Breast epithelium (tissue), 4 donors: ENCODE measurements around the gene PRKACA. TPM values are rescaled to one million over a fixed set of nuclear protein-coding genes. Genes with fewer than 3 reads are reported as not detected.

Experiments used
- DNase-seq, 2 donors: peaks; one replicate each; pipeline ENCODE4 v3.0.0-alpha.2; 2019; ENCODE audit warnings: low spot score in 2 of 2
- H3K27ac ChIP-seq, 2 donors: fragments of 200-600 bp; sonication (generic) in 1 of 2; one replicate each; pipeline ENCODE4 v1.5.1; 2016 to 2019; ENCODE audit warnings: mild to moderate bottlenecking in 1 of 2
- H3K27me3 ChIP-seq, 2 donors: fragments of 200-600 bp; sonication (generic) in 1 of 2; one replicate each; pipeline versions ENCODE4 v1.5.1 to v1.6.0; 2017 to 2019; ENCODE audit warnings: control low read depth in 1 of 2, mild to moderate bottlenecking in 1 of 2
- H3K36me3 ChIP-seq: fragments of 200-600 bp; one replicate; pipeline ENCODE4 v1.5.1; 2019
- H3K4me1 ChIP-seq, 2 donors: fragments of 200-600 bp; sonication (generic); one replicate each; pipeline ENCODE4 v1.5.1; 2016 to 2019; ENCODE audit warnings: control low read depth in 1 of 2
- H3K4me3 ChIP-seq, 3 donors: fragments of 200-600 bp; sonication (generic); 1 replicate in 2 of 3; 2 replicates in 1 of 3; pipeline ENCODE4 v1.5.1; 2016 to 2019; ENCODE audit warnings: mild to moderate bottlenecking in 3 of 3, moderate library complexity in 2 of 3
- H3K9me3 ChIP-seq, 2 donors: fragments of 200-600 bp; sonication (generic) in 1 of 2; one replicate each; pipeline ENCODE4 v1.5.1; 2016 to 2019; ENCODE audit warnings: control low read depth in 1 of 2
- POLR2A ChIP-seq: fragments of 450-650 bp; IDR thresholded peaks from one replicate; pipeline ENCODE4 v1.6.1; 2016; ENCODE audit warnings: antibody characterized with exemption, mild to moderate bottlenecking, moderate library complexity
- POLR2AphosphoS5 ChIP-seq, 3 donors: sonication (generic); formaldehyde crosslinking; IDR thresholded peaks; one replicate each; pipeline ENCODE4 v1.6.1; 2017; ENCODE audit warnings: antibody characterized with exemption in 3 of 3
- intact Hi-C: fragments of 100-400 bp; cut with DNase I; formaldehyde crosslinking; loops from one replicate; pipeline ENCODE4 v1.15.1; 2023; ENCODE audit warnings: low total_unique reads
- total RNA-seq, 3 donors: library from RNA; depleted of rRNA; stranded (reverse); fragments of >200 nt; gene quantifications; one replicate each; pipeline ENCODE4 v1.1.0, GENCODE V29; 2016
- TF ChIP-seq, protein P1 (sequence below), 3 donors: fragments of 450-650 bp; IDR thresholded peaks; one replicate each; pipeline ENCODE4 v1.5.1; 2016 to 2017; ENCODE audit warnings: antibody characterized with exemption in 3 of 3, mild to moderate bottlenecking in 3 of 3, moderate library complexity in 3 of 3

The PRKACA gene
- total RNA-seq, 3 donors from 2014 or later: 27.2 to 44.8 (median 35.4) TPM

DNA sequence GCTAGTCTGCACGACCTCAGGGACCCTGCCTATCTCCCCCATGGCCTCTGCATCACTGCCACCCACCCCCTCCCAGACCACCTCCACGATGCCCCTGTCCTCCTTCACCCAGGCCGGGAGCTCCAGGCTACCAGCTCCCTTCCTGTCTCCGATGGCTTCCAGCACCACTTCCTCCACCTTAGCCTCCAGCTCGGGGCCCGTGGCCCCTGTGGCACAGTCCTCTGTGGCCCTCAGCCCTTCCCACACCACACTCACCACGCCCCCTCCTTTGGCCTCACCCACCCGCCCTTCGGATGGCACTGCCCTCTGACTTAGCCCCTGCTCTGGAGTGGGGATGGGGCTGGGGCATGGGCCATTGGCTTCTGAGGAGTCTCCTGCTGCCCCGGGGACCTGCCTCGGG lies 62.8 kb downstream of the PRKACA start:
- H3K36me3 ChIP-seq: no peaks in the 10 kb centered on the region
- no peak overlapping the region for H3K4me3 ChIP-seq
- no peak for DNase-seq
- H3K4me1 ChIP-seq: peaks cover 5 to 6% of the 10 kb centered on the region in 2 donors
- H3K9me3 ChIP-seq: peaks cover 0 to 8% of the 10 kb centered on the region in 2 donors
- H3K27ac ChIP-seq: no peak overlapping the region
- H3K27me3 ChIP-seq: no peaks in the 10 kb centered on the region
- TF ChIP-seq POLR2A: no peak
- no peak for TF ChIP-seq POLR2AphosphoS5 (IDR thresholded peaks at IDR 0.05)
- TF ChIP-seq, protein P1, sequence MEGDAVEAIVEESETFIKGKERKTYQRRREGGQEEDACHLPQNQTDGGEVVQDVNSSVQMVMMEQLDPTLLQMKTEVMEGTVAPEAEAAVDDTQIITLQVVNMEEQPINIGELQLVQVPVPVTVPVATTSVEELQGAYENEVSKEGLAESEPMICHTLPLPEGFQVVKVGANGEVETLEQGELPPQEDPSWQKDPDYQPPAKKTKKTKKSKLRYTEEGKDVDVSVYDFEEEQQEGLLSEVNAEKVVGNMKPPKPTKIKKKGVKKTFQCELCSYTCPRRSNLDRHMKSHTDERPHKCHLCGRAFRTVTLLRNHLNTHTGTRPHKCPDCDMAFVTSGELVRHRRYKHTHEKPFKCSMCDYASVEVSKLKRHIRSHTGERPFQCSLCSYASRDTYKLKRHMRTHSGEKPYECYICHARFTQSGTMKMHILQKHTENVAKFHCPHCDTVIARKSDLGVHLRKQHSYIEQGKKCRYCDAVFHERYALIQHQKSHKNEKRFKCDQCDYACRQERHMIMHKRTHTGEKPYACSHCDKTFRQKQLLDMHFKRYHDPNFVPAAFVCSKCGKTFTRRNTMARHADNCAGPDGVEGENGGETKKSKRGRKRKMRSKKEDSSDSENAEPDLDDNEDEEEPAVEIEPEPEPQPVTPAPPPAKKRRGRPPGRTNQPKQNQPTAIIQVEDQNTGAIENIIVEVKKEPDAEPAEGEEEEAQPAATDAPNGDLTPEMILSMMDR (IDR thresholded peaks at IDR 0.05): no peak
- intact Hi-C loops: no loop called here

DNA sequence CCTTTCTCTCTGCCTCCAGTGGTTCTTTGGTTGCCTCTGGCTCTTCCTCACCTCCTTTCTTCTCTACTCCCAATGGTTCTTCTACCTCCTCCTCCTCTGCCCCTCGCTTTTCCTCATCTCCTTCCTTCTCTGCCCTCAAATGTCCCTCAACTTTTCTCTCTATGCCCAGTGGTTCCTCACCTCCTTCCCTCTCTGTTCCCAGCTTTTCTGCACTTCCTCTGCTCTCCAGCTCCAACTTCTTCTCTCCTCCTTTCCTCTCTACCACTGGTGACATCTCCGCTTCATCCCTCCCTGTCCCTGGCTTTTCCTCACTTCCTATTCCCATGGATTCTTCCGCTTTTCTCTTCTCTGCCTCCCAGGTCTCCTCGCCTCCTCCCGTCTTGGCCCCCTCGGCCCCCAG lies 63.5 kb downstream of the PRKACA start:
- intact Hi-C loops: no loop called here
- Histone ChIP-seq H3K27me3 (no peaks in the 10 kb centered on the region), H3K36me3 (no peaks in the 10 kb centered on the region), H3K27ac (no peak overlapping the region), H3K4me3 (no peak overlapping the region), H3K9me3 (peaks cover 0 to 8% of the 10 kb centered on the region in 2 donors), H3K4me1 (peaks cover 5 to 6% of the 10 kb centered on the region in 2 donors)
- TF ChIP-seq POLR2AphosphoS5 (IDR thresholded peaks at IDR 0.05): no peak
- no peak for TF ChIP-seq POLR2A
- TF ChIP-seq, protein P1 (IDR thresholded peaks at IDR 0.05): no peak
- no peak for DNase-seq

DNA sequence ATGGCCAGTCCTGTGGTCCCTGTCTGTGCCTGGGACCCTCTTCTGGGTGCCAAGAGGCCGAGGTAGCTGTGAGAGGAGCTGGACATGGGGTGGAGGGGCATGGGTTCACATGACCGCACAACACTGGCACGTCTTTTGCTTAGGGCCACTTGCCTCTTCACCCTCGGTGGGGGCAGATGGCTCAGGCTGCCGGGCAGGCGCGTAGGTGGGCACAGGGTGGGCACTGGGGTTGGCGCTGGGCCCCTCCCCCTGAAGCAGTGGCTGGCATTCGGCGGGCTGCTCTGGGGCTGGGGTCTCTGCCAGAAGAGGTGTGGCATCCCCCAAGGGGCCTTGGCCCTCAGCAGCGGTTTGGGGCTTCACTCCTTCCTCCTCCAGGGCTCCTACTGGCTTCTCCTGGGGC lies 64.1 kb downstream of the PRKACA start:
- Histone ChIP-seq H3K36me3 (no peaks in the 10 kb centered on the region), H3K4me3 (no peak overlapping the region), H3K4me1 (peaks cover 5 to 6% of the 10 kb centered on the region in 2 donors), H3K9me3 (peaks cover 0 to 8% of the 10 kb centered on the region in 2 donors), H3K27ac (no peak overlapping the region), H3K27me3 (no peaks in the 10 kb centered on the region)
- intact Hi-C loops: no loop called here
- no peak for TF ChIP-seq POLR2AphosphoS5 (IDR thresholded peaks at IDR 0.05)
- TF ChIP-seq, protein P1 (IDR thresholded peaks at IDR 0.05): no peak
- TF ChIP-seq POLR2A: no peak
- no peak for DNase-seq

DNA sequence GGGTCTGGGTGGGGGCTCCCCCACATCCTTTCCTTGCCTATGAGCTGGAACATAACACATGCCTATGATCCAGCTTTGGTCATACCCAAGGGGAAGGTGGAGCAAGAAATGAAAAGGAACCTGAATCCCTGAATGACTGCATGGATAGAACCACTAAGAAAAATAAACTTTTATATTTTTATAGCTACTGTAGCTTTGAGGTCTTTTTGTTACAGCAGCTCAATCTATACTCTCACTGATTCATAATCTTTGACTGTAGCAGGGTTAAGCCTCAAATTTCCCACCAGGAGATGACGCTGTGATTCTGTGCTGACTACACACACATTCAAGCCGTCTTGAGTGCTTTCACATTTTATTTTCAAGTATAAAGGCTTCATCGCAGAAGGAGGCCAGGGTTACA lies 64.5 kb downstream of the PRKACA start:
- H3K27me3 ChIP-seq: no peaks in the 10 kb centered on the region
- no peak overlapping the region for H3K4me3 ChIP-seq
- no peaks in the 10 kb centered on the region for H3K36me3 ChIP-seq
- peaks cover 3 to 5% of the 10 kb centered on the region in 2 donors for H3K4me1 ChIP-seq
- TF ChIP-seq, protein P1 (IDR thresholded peaks at IDR 0.05): no peak
- TF ChIP-seq POLR2AphosphoS5 (IDR thresholded peaks at IDR 0.05) (no peak), POLR2A (no peak)
- H3K27ac ChIP-seq: no peak overlapping the region
- peaks cover 0 to 8% of the 10 kb centered on the region in 2 donors for H3K9me3 ChIP-seq
- no peak for DNase-seq
- intact Hi-C loops: no loop called here

DNA sequence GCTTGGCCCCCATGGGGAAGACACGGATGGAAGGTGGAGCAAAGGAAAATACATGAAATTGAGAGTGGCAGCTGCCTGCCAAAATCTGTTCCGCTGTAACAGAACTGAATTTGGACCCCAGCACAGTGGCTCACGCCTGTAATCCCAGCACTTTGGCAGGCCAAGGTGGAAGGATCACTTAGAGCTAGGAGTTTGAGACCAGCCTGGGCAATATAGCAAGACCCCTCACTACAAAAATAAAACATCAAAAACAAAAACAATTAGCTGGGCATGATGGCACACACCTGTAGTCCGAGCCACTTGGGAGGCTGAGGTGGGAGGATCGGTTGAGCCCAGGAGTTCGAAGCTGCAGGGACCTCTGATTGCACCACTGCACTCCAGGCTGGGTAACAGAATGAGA lies 65.1 kb downstream of the PRKACA start:
- Histone ChIP-seq H3K27ac (no peak overlapping the region), H3K9me3 (peaks cover 0 to 8% of the 10 kb centered on the region in 2 donors), H3K4me3 (no peak overlapping the region), H3K27me3 (no peaks in the 10 kb centered on the region), H3K36me3 (no peaks in the 10 kb centered on the region), H3K4me1 (no peaks in the 10 kb centered on the region)
- TF ChIP-seq, protein P1 (IDR thresholded peaks at IDR 0.05): no peak
- TF ChIP-seq POLR2AphosphoS5 (IDR thresholded peaks at IDR 0.05) (no peak), POLR2A (no peak)
- DNase-seq: no peak
- intact Hi-C loops: no loop called here
